Tibial nerve (tissue), 4 donors: ENCODE measurements around the gene FAM120B. TPM values are rescaled to one million over a fixed set of nuclear protein-coding genes. Genes with fewer than 3 reads are reported as not detected.

Experiments
- DNase-seq, 2 donors: peaks; one replicate each; pipeline ENCODE4 v3.0.0-alpha.2; 2019; ENCODE audit warnings: low spot score in 2 of 2
- H3K27ac ChIP-seq, 4 donors: fragments of 200-600 bp; sonication (generic) in 3 of 4; one replicate each; pipeline ENCODE4 v1.5.1; 2017 to 2019; ENCODE audit warnings: mild to moderate bottlenecking in 1 of 4
- H3K27me3 ChIP-seq, 2 donors: fragments of 200-600 bp; sonication (generic) in 1 of 2; one replicate each; pipeline versions ENCODE4 v1.5.1 to v1.6.0; 2017 to 2019
- H3K36me3 ChIP-seq, 3 donors: fragments of 200-600 bp; sonication (generic); one replicate each; pipeline ENCODE4 v1.5.1; 2018 to 2019
- H3K4me1 ChIP-seq, 4 donors: fragments of 200-600 bp; sonication (generic) in 3 of 4; one replicate each; pipeline ENCODE4 v1.5.1; 2017 to 2019
- H3K4me3 ChIP-seq, 4 donors: fragments of 200-600 bp; sonication (generic) in 3 of 4; one replicate each; pipeline ENCODE4 v1.5.1; 2017 to 2019; ENCODE audit warnings: mild to moderate bottlenecking in 1 of 4, moderate library complexity in 1 of 4
- H3K9me3 ChIP-seq, 4 donors: fragments of 200-600 bp; sonication (generic) in 3 of 4; one replicate each; pipeline ENCODE4 v1.5.1; 2017 to 2019
- CTCF ChIP-seq, 5 experiments: fragments of 200-600 bp in 3 of 5; fragments of 450-650 bp in 2 of 5; sonication (generic) in 3 of 5; IDR thresholded peaks; one replicate each; pipeline ENCODE4 v1.5.1; 2016 to 2019; ENCODE audit warnings: antibody characterized with exemption in 5 of 5, mild to moderate bottlenecking in 3 of 5, moderate library complexity in 2 of 5
- EP300 ChIP-seq, 2 donors: sonication (generic); formaldehyde crosslinking; IDR thresholded peaks; one replicate each; pipeline ENCODE4 v1.6.1; 2017; ENCODE audit warnings: antibody characterized with exemption in 2 of 2, mild to moderate bottlenecking in 1 of 2
- POLR2A ChIP-seq, 2 donors: fragments of 450-650 bp; IDR thresholded peaks; one replicate each; pipeline ENCODE4 v1.6.1; 2017; ENCODE audit warnings: antibody characterized with exemption in 2 of 2, mild to moderate bottlenecking in 2 of 2, moderate library complexity in 2 of 2
- WGBS, 2 donors: methylation state at CpG; one replicate each; pipeline ENCODE4 v1.1.5; 2018; 5-methylcytosine and 5-hydroxymethylcytosine counted together
- total RNA-seq, 4 donors: library from RNA; depleted of rRNA; stranded (reverse); fragments of >200 nt; gene quantifications; one replicate each; pipeline ENCODE4 v1.1.0, GENCODE V29; 2016

Gene FAM120B
- total RNA-seq, 4 donors from 2014 or later = 26.0 to 35.4 (median 32.1) TPM

DNA sequence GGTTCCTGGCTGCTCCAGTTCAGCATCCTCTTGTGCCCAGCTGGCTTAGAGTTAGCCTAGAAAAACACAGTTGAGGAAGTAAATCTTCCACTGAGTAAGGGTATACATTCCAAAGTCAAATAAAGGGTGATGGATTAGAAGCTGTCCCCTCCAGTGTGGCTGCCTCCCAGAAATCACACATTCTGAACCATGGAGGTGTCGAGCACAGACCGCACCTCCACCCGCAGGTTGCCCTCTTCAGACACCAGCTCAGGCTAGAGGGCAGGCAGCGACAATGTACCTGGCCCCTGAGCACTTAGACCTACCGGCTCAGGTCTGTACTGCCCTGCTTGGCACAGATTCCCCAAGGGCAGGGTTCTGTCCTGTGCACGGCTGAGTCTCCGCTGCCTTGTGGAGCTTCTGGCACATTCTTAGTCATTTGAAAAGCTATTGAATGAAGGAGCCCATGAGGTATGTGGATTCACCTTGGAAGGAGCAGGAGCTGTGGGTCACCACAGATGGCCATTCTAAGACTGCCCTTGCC, 118.1 kb downstream of the FAM120B start:
- Histone ChIP-seq H3K9me3 (no peaks in the 10 kb centered on the region), H3K36me3 (no peaks in the 10 kb centered on the region), H3K27me3 (peaks cover 0 to 16% of the 10 kb centered on the region in 2 donors), H3K4me1 (peaks cover 0 to 2% (median 0%) of the 10 kb centered on the region in 4 donors), H3K4me3 (no peak overlapping the region), H3K27ac (no peak overlapping the region)
- WGBS, 2 donors = 86 to 92% methylated on average over 5 to 6 of the region's 7 CpGs
- TF ChIP-seq POLR2A (IDR thresholded peaks at IDR 0.05) (no peak), CTCF (IDR thresholded peaks at IDR 0.05) (no peak), EP300 (IDR thresholded peaks at IDR 0.05) (no peak)
- no peak for DNase-seq

DNA sequence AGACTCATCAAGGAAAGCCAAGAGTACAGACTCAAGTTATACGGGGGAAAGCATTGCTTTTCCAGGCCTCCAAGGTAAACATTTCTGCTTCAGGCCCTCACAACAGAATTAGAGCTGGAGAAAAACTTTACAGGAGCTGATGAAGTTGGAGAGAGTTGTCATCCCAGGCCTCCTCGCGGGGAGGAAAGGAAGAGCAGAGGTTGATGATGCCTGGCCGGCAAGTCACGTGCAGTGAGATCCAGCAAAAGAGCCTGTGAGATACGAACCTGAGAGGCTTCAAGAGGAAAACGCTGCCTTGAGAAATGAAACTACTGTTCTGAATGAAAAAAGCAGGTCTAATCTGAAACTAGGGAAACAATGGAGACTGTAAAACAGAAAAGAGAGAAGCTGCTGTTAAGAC, 122.9 kb downstream of the FAM120B start:
- Histone ChIP-seq H3K4me3 (no peak overlapping the region), H3K36me3 (no peaks in the 10 kb centered on the region), H3K27ac (no peak overlapping the region), H3K9me3 (peaks cover 0 to 5% (median 0%) of the 10 kb centered on the region in 4 donors), H3K4me1 (peaks cover 0 to 3% (median 0%) of the 10 kb centered on the region in 4 donors), H3K27me3 (peaks cover 0 to 7% of the 10 kb centered on the region in 2 donors)
- peak in 1 of 5 experiments; percentile 18 for TF ChIP-seq CTCF (IDR thresholded peaks at IDR 0.05)
- no peak for TF ChIP-seq EP300 (IDR thresholded peaks at IDR 0.05)
- 38 to 50% methylated on average over 7 of the region's 7 CpGs for WGBS, 2 donors
- DNase-seq = peak in 1 of 2 donors; percentile 38

DNA sequence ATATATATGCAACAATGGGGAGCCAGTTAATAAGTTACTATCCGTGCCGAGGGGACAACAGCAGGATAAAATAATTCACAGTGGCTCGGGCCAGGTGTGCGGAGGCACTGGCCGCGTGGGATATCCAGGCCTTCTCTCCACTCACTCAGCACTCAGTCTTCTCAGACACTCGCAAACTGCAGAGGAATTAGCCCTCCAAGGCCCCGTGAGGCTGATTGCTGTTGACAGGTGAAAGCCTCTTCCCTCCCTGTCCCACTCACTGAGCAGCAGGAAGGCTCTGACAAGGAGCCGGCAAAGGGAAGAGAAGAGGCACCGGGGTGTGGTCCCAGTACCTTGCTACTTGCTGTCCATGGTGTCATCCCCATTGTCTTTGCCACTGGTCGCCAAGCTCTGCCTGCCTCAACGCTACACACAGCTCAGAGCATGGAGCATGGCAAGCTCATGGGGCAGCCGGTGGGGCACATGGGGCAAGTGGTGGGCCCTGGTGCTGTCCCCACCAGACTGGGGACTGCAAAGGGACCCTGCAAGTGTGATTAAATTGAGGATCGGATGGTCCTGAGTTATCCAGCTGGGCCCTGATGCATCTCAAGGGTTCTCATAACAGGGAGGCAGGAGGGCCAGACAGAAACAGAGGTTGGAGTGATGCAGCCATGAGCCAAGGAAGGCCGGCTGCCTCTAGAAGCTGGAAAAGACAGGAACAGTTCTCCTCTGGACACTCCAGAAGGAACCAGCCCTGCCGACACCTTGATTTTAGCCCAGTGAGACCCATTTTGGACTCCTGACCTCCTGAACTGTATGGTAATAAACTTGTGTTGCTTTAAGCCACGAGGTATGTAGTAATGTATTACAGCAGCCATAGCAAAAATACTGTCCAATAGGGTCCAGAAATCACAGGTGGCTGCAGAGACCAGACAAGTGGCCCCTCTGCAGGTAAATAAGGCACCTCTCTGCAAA, 126.9 kb downstream of the FAM120B start:
- TF ChIP-seq CTCF (IDR thresholded peaks at IDR 0.05) = no peak
- TF ChIP-seq EP300 (IDR thresholded peaks at IDR 0.05) = no peak
- TF ChIP-seq POLR2A (IDR thresholded peaks at IDR 0.05) = no peak
- Histone ChIP-seq H3K4me3 (no peak overlapping the region), H3K27ac (no peak overlapping the region), H3K4me1 (peaks cover 0 to 12% (median 3%) of the 10 kb centered on the region in 4 donors), H3K36me3 (no peaks in the 10 kb centered on the region), H3K9me3 (peaks cover 0 to 16% (median 0%) of the 10 kb centered on the region in 4 donors), H3K27me3 (no peaks in the 10 kb centered on the region)
- 85% methylated on average over 17 of the region's 17 CpGs for WGBS, 2 donors
- DNase-seq = no peak

DNA sequence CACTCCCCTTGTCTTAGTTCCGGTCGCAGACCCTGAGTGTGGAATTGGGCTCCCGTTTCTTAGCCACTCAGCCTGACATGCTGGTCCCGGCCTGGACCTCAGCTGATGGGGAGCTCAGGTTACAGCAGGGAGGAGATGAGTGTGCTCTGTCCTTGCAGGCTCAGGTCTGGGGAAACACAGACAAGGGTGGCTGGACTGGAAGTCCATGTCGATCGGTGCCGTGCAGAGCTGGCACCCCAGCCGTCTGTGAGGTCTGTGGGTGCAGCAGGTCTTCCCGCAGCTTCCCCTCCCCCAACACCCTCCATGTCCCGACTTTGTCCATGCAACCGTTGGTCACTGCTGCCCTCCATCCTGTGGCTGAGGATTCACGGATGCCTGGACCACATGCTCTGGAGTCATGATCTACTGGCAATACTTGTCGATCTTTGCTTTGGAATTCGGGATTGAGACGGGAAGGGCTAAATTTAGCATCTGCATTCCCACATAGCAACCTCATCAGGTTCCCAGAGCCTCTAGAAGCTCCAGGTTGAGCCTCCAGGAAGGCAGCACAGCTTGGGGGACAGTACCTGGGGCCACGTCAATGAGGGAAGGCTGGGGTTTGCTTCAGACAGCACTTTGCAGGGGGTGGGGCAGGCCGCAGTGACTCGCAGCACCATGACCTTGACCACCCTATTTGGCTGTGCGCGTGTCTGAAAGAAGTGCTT, 127.7 kb downstream of the FAM120B start:
- Histone ChIP-seq H3K4me3 (no peak overlapping the region), H3K27ac (no peak overlapping the region), H3K9me3 (peaks cover 0 to 16% (median 0%) of the 10 kb centered on the region in 4 donors), H3K27me3 (no peaks in the 10 kb centered on the region), H3K4me1 (peaks cover 0 to 20% (median 3%) of the 10 kb centered on the region in 4 donors), H3K36me3 (no peaks in the 10 kb centered on the region)
- no peak for DNase-seq
- TF ChIP-seq POLR2A (IDR thresholded peaks at IDR 0.05) (no peak), EP300 (IDR thresholded peaks at IDR 0.05) (no peak), CTCF (IDR thresholded peaks at IDR 0.05) (no peak)
- 71 to 75% methylated on average over 19 of the region's 20 CpGs for WGBS, 2 donors
